ENCODE data around the gene ATG4D. TPM values are rescaled to one million over a fixed set of nuclear protein-coding genes. Genes with fewer than 3 reads are reported as not detected.
"Not testable (repeated sequence)": the region's sequence is repeated elsewhere in the genome, so short reads cannot be mapped to it uniquely, and the experiment has no call there.

ATG4D gene
- total RNA-seq, 1 experiment from 2014 or later, result 25.5 TPM

DNA sequence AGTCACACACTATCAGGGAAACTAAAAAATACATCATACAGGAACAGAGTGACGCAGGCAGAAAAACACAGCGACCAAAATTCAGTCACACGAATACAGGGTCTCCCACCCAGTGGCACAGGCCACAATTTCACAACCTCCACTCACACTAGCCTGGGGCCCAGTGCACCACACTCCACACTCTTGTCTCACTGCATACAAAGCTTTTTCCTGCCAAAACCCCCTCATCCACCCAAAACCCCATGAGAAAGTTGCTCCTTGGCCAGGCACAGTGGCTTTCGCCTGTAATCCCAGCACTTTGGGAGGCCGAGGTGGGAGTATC is 27.7 kb upstream of the ATG4D start:
- Histone ChIP-seq H3K9me3 (replicated peaks) (no peaks in the 10 kb centered on the region), H3K4me3 (no peak overlapping the region), H3K4me1 (peaks cover 3% of the 10 kb centered on the region; the same call in 1 of the 2 replicates), H3K36me3 (no peaks in the 10 kb centered on the region), H3K27me3 (peaks cover 8% of the 10 kb centered on the region), H3K27ac (no peak overlapping the region)
- DNase-seq, result no peak

DNA sequence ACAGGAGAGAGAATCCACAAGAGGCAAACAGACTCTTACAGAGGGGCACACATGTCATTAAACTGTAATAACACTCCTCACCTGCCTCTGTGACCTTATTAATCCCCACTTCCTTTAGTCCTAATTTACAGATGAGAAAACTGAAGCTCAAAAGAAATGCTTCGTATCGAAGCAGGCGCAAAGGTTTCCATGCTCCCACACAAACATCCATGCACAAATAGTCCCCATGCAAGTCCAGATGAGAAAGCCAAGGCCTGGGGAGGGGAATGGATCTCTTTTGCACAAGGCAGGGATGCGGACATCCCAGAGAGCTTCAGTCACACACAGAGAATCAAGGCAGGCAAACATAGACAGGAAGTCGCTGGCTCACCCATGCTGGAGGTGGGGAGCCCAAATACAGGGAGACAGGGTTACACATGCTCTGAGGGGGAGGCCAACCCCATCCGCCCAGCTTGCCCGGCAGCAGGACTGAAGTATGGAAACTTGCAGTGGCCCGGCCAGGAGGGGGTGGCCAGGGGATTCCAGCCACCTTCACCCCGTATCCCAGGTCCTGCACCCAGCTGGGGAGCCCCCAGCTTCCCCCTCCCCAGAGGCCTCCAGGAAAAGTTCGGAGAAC is 26.9 kb upstream of the ATG4D start:
- Histone ChIP-seq H3K4me1 (peaks cover 3% of the 10 kb centered on the region; the same call in 1 of the 2 replicates), H3K4me3 (peak overlapping the region; percentile 58), H3K27ac (no peak overlapping the region), H3K36me3 (no peaks in the 10 kb centered on the region), H3K9me3 (replicated peaks) (no peaks in the 10 kb centered on the region), H3K27me3 (peaks cover 9% of the 10 kb centered on the region)
- DNase-seq, result peak; percentile 41 to 53

DNA sequence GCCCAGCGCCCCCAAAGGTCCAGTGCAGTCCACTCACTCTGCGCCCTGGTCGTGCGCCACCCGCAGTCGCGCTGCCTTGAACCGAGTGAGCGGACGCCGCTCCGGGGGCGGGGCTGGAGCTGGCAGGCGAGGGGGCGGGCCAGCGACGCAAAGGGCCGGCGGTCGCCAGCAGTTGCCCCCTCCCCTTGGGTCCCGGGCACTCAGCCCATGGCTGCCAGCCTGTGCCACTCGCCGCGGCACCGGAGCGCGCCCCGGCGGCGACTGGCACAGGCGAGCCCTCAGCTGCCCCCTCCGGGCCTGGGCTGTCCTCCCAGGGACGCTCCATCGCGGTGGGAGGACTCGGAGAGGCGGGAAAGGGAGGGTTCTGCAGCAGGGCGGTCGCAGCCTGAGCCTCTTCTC is 26.3 kb upstream of the ATG4D start, which contains the start of gene S1PR5:
Gene S1PR5, minus strand, starts transcription at position 87 of the 399 bp plus-strand sequence. CDS start 2,436 bp downstream, outside the sequence.
- DNase-seq, result peak; percentile 33 to 34
- H3K4me3 ChIP-seq, result peak within 1 kb of the TSS; percentile 58
- H3K4me1 ChIP-seq, result peaks cover 3% of the 10 kb centered on the region; the same call in 1 of the 2 replicates
- H3K27me3 ChIP-seq, result peaks cover 14% of the 10 kb centered on the region
- no peak within 1 kb of the TSS for H3K27ac ChIP-seq
- H3K36me3 ChIP-seq, result no peaks in the 10 kb centered on the region
- H3K9me3 ChIP-seq (replicated peaks), result no peaks in the 10 kb centered on the region

GRCh38 chr19:10517760-10518443 is 25.8 kb upstream of the ATG4D start:
- peak overlapping the region; percentile 58 for H3K4me3 ChIP-seq
- H3K36me3 ChIP-seq, result no peaks in the 10 kb centered on the region
- no peak overlapping the region for H3K27ac ChIP-seq
- H3K27me3 ChIP-seq, result peaks cover 15% of the 10 kb centered on the region
- H3K9me3 ChIP-seq (replicated peaks), result no peaks in the 10 kb centered on the region
- H3K4me1 ChIP-seq, result peaks cover 3% of the 10 kb centered on the region; the same call in 1 of the 2 replicates
- DNase-seq, result peak; percentile 47 to 57

- peaks cover 15% of the 10 kb centered on the region for H3K27me3 ChIP-seq
- DNase-seq, result peak in 1 of 2 experiments; percentile 50
These were observed 25.0 kb upstream of the ATG4D start for GRCh38 chr19:10518444-10519361.

GRCh38 chr19:10519421-10519820 is 24.3 kb upstream of the ATG4D start:
- Histone ChIP-seq H3K4me1 (peaks cover 3% of the 10 kb centered on the region; the same call in 1 of the 2 replicates), H3K36me3 (no peaks in the 10 kb centered on the region), H3K4me3 (no peak overlapping the region), H3K27me3 (peaks cover 15% of the 10 kb centered on the region), H3K27ac (no peak overlapping the region), H3K9me3 (replicated peaks) (no peaks in the 10 kb centered on the region)
- DNase-seq, result no peak

More at GRCh38 chr19:10518444-10519361, 25.0 kb upstream of the ATG4D start:
- Histone ChIP-seq H3K27ac (no peak overlapping the region), H3K4me1 (peaks cover 3% of the 10 kb centered on the region; the same call in 1 of the 2 replicates), H3K36me3 (no peaks in the 10 kb centered on the region), H3K4me3 (peak overlapping the region; percentile 58), H3K9me3 (replicated peaks) (no peaks in the 10 kb centered on the region)

DNA sequence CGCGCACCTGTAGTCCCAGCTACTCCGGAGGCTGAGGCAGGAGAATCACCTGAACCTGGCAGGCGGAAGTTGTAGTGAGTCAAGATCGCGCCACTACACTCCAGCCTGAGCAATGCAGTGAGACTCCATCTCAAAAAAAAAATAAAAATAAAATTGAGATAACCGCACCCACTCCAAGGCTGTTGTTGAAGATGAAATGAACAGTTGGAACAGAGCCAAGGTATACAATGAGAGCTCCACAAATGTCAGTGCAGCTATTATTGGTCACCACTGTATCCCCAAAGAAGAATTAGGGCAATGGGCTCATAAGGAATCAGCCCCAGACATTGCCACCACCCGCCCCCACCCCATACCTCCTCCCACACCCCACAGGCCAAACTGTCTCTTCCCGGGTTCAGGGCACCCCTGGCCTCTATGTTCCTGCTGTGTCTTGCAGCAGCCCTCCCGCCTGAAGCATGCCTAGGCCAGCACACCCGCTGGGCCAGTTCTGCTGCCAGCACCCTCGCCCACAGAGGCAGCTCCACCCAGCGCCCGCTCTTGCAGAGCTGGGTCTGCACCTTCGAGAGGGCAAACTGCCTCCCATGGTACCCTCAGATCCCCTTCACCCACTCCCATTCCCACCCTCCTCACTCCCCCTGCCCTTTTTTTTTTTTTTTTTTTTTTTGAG is 22.9 kb upstream of the ATG4D start:
- peaks cover 3% of the 10 kb centered on the region; the same call in 1 of the 2 replicates for H3K4me1 ChIP-seq
- H3K4me3 ChIP-seq, result no peak overlapping the region
- DNase-seq, result no peak
- H3K27me3 ChIP-seq, result peaks cover 15% of the 10 kb centered on the region
- no peaks in the 10 kb centered on the region for H3K9me3 ChIP-seq (replicated peaks)
- H3K27ac ChIP-seq, result no peak overlapping the region
- no peaks in the 10 kb centered on the region for H3K36me3 ChIP-seq

DNA sequence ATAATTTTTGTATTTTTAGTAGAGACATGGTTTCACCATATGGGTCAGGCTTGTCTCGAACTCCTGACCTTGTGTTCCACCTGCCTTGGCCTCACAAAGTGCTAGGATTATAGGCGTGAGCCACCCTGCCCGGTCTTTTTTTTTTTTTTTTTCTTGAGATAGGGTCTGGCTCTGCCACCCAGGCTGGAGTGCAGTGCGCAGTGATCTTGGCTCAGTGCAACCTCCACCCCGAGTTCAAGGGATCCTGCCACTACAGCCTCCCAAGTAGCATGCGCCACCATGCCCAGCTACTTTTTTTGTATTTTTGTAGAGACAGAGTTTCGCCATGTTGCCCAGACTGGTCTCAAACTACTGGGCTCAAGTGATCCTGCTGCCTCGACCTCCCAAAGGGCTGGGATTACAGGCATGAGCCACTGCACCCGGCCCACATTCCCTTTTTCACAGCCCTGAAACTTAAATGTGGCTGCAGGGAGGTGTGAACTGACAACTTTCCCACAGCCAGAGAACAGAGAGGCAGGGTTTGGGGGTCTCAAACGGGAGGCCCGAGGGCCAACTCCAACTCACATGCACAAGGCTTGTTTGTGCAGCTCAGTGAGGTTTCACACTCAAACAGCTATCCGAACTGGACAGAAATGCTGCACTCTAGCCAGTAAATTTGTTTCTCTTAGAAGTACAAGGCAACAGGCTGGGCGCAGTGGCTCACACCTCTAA is 22.1 kb upstream of the ATG4D start:
- H3K4me1 ChIP-seq, result peaks cover 3% of the 10 kb centered on the region; the same call in 1 of the 2 replicates
- H3K27ac ChIP-seq, result no peak overlapping the region
- no peaks in the 10 kb centered on the region for H3K9me3 ChIP-seq (replicated peaks)
- H3K36me3 ChIP-seq, result no peaks in the 10 kb centered on the region
- no peak overlapping the region for H3K4me3 ChIP-seq
- peaks cover 15% of the 10 kb centered on the region for H3K27me3 ChIP-seq
- DNase-seq, result no peak

GRCh38 chr19:10523135-10523636 is 20.5 kb upstream of the ATG4D start:
- Histone ChIP-seq H3K27me3 (peaks cover 15% of the 10 kb centered on the region), H3K27ac (no peak overlapping the region), H3K4me3 (no peak overlapping the region), H3K4me1 (peaks cover 3% of the 10 kb centered on the region; the same call in 1 of the 2 replicates), H3K9me3 (replicated peaks) (no peaks in the 10 kb centered on the region), H3K36me3 (no peaks in the 10 kb centered on the region)
- no peak for DNase-seq

DNA sequence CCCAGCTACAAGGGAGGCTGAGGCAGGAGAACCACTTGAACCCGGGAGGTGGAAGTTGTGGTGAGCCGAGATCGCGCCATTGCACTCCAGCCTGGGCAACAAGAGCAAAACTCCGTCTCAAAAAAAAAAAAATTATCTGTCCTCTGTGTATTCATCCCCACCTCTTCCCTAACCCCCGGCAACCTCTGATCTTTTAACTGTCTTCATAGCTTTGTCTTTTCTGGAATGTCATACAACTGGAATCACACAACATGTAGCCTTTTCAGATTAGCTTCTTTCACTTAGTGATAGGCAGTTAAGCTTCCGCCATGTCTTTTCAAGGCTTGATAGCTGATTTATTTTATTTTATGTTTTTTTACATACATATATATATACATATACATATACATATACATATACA is 18.1 kb upstream of the ATG4D start:
- peaks cover 7% of the 10 kb centered on the region; the same call in 1 of the 2 replicates for H3K27me3 ChIP-seq
- no peak for DNase-seq
- H3K27ac ChIP-seq, result no peak overlapping the region
- H3K4me1 ChIP-seq, result no peaks in the 10 kb centered on the region
- no peaks in the 10 kb centered on the region for H3K9me3 ChIP-seq (replicated peaks)
- H3K4me3 ChIP-seq, result no peak overlapping the region
- H3K36me3 ChIP-seq, result no peaks in the 10 kb centered on the region

- H3K4me1 ChIP-seq; H3K9me3 ChIP-seq (replicated peaks); H3K27me3 ChIP-seq; H3K4me3 ChIP-seq; DNase-seq; H3K27ac ChIP-seq; H3K36me3 ChIP-seq: not testable (repeated sequence)
These were observed 16.8 kb upstream of the ATG4D start for GRCh38 chr19:10526887-10527286.

GRCh38 chr19:10532457-10532856 is 11.2 kb upstream of the ATG4D start:
- Histone ChIP-seq H3K4me3 (no peak overlapping the region), H3K9me3 (replicated peaks) (no peaks in the 10 kb centered on the region), H3K27ac (no peak overlapping the region), H3K4me1 (peaks cover 3% of the 10 kb centered on the region; the same call in 1 of the 2 replicates), H3K27me3 (no peaks in the 10 kb centered on the region), H3K36me3 (no peaks in the 10 kb centered on the region)
- DNase-seq, result no peak

GRCh38 chr19:10533646-10534386 is 9.9 kb upstream of the ATG4D start:
- Histone ChIP-seq H3K27ac (no peak overlapping the region), H3K4me1 (peaks cover 3% of the 10 kb centered on the region; the same call in 1 of the 2 replicates), H3K4me3 (no peak overlapping the region), H3K27me3 (no peaks in the 10 kb centered on the region), H3K9me3 (replicated peaks) (no peaks in the 10 kb centered on the region), H3K36me3 (no peaks in the 10 kb centered on the region)
- no peak for DNase-seq

Data from SJCRH30 (cell line).